GM18511 (cell line): ENCODE results near the gene GRID1.

Experiments used
- ATAC-seq: cut with Tn5 transposase; IDR thresholded peaks from one replicate; pipeline ENCODE4 v1.9.1; 2021; ENCODE audit warnings: mild to moderate bottlenecking, moderate library complexity; ENCODE audit not compliant: unreplicated experiment

GRID1 gene

DNA sequence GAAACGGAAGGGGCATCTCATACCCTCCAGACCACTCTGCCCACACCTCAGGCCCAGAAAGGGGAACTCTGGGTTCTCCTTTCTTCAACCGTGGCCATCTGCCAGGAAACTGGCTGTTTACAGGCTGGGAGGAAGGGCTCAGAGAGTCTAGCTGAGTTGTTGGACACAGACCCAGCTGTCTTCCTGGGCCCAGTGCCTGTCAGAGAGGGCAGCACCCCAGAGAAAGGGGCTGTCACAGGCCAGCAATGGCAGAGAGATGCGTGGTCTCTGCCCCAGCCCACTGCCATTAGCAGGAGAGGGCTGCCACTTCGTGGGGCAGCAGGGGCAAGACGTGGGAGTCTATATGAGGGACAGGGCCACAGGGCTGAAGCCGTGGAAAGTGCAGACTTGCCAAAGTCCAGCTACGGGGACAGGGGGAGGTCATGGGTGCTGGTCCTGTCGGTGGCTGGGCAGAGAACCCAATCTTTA, 11.0 kb downstream of the GRID1 start:
- peak; percentile 71 for ATAC-seq

DNA sequence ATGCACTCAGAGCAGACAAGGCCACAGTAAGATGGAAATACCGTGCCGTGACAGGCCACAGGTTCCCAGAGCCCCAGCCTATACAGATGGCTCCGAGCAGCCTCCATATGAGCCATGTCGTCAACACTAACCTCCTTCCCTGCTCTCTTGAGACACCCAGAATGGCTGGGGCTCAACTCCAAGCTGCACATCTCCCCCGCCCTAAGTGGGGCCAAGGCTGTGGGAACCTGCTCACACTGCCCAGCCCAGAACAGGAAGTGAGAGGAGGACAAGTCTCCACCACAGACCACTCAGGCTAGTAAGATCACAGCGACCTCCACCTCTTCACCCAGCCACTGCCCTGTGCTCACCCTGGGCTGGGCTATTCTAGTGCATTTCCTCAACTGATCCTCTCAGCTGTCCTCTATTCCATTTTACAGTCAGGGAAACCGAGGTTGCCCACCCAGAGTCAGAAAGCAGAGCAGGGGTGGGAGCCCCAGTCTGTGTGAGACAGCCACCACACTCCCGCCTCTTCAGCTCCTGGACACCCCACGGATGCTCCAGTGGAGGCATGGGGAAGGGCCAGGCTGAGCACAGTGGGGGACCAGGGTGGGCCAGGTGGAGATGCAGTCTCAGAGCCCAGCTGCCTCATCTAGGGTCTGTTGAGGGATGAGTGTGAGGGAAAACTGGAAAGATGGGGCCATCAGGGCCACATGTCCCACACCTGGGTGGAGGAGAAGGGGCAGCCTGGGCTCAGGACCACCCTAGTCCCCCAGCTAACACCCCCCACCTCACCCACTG, 11.6 kb downstream of the GRID1 start:
- ATAC-seq = peak; percentile 50

DNA sequence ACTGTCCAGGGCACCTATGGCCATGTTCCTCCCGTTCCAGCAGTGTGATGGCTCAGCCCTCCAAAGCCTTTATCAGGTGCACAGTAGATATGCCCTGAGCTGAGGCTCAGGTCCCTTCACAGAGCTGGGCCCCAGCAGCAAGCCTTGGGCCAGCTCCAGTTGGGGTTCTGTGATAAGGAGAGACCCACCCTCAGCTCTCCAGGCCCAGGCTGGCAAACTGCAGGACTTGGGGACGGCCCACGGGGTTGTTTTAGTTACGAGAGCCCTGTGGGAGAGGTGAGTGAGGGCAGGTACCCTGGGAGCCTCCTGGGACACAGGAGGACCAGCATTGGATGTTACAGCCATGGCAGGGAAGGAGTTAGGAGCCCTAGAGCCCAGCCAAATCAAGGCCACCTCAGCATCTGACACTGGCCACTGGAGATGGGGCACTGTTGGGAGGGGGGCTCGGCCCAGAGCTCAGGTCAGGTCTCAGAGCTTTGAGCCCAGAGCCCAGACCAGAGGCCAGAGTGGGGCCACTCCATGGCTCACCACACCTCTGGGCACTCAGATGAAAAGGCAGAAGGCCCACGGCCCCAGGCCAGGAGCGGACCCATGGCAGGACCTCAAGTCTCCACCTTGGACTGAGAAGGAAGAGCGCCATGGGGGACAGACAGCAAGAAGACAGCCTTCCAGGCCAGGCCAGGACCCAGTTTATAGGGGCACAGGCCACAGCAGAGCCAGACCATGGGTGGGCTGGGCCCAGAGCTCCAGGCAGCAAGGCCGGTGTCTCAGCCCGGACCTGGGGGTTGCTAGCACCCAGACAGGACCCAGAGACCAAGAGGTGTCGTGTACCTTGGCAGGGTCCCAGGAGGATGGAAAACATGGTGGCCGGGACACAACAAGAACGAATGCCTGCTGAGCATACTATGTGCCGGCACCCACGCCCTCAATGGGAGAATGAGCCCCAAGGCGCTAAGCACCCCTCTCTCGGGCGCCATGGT, 12.8 kb downstream of the GRID1 start:
- ATAC-seq = no peak

DNA sequence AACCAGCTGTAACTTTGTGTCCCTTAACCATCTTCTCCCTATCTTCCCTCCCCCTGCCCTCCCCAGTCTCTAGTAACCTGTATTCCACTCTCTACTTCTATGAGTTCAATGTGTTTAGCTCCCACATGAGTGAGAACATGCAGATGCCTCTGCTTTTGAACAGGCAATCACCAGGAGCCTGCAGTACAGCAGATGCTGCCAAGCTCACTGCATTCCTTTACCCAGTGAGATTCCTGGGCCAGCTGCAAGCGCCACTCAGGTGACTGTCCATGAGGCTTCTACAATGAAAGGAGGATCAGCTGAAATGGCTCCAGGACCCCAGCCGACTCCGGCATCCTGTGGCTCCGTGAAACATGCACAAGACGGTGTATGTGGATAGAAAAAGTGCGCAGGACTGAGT, 15.7 kb downstream of the GRID1 start:
- no peak for ATAC-seq

DNA sequence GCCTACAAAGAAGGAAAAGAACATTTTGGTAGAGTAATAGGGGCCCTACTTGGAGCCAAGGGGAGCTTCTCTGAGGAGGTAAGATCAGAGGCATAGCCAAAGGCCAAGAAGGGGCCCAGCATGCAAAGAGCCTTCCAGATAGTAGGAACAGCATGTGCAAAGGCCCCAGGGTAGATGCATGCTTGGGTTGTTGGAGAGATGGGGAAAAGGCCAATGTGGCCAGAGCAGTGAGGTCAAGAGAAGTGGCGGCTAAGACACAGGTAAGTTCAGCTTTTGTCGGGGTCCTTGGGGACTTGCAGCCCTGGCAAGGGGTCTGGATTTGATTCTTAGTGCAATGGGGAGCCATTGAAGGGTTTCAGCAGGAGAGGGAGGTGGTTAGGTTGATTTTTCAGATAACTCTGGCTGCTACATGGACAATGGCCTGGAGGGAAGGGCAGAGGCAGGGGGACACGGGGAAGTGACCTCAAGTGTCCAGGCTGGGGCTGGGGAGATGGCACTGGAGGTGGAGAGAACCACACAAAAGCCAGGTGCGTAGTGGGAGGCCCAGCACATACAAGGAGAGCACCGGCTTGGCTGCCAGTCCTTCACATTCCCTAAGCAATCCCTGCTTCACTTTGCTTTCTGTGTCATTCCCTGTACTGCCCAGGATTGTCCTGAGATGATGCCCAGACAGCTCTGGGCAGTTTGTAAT, 16.5 kb downstream of the GRID1 start:
- ATAC-seq = no peak

DNA sequence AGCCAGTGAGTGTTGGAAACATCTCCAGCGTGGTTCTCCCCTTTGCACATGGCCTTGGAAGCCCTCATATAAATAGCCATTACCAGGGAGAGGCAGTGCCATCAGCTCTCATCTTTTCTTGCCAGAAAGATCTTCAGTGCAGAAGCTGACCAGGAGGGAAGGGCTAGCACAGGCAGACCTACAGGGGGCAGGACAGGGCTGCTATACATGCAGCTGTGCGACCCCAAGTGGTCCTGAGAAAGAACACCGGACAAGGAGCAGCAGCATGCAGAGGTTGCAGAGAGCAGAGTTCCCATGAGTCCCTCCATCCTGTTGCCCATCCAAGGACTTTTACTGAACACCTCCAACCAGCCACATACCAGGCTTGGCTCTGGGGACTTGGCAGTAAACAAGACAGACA, 17.1 kb downstream of the GRID1 start:
- peak; percentile 52 for ATAC-seq

DNA sequence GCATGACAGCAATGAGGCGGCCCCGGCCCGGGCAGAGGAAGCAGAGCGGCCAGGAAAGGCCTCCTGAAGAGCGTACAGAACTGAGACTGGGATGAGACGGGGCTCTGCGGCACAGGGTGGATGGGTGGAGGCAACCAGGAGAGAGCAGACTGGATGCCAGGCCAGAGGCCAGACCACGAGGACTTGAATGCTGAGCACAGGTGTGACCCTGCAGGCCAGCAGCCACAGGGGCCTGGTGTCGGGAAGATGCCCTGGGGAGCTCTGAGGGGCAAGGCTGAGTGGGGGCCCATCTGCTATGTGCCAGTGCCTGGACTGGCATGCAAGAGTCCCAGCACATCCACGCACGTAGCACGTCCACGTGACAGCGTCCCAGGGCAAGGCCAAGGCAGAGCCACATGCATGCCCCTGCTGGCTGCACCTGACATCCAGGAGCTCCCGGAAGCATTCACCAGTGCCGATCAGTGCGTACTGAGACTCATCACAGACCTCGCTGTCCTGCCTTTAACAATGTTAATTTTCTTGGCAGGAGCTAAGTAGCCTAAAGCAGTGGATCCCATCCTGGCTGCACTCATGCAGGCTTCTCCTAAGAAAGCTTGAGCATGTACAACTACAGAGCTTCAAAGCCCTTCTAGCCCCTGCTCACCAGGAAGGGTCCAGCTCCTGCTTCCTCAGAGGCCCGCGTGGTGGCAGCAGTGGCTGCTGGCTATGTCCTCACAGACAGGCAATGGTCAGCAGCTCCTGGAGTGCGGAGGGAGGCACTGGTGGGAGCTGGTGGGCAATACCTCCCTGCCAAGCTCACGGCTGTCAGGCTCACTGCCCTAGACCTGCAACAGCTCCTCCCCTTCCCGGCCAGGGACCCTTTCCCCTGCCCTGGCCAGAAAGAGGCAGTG, 18.0 kb downstream of the GRID1 start:
- no peak for ATAC-seq

DNA sequence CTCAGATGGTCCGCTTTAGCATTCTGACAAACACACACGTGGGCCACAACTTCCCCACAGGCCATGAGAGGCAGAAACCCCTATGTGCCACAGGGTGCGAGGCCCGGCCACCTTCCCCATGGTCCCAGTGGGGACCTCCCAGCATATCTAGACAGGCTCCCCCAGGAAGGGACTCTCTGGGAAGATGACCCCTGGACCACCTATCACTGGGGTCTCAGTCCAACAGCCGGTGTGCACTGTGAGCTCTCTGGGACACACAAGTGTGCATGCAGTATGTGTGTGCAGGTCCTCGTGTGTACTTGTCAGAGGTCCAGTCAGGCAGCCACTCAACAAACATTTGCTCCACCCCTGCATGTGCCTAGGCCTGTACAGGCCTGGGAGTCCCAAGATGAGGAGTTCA, 18.7 kb downstream of the GRID1 start:
- no peak for ATAC-seq

DNA sequence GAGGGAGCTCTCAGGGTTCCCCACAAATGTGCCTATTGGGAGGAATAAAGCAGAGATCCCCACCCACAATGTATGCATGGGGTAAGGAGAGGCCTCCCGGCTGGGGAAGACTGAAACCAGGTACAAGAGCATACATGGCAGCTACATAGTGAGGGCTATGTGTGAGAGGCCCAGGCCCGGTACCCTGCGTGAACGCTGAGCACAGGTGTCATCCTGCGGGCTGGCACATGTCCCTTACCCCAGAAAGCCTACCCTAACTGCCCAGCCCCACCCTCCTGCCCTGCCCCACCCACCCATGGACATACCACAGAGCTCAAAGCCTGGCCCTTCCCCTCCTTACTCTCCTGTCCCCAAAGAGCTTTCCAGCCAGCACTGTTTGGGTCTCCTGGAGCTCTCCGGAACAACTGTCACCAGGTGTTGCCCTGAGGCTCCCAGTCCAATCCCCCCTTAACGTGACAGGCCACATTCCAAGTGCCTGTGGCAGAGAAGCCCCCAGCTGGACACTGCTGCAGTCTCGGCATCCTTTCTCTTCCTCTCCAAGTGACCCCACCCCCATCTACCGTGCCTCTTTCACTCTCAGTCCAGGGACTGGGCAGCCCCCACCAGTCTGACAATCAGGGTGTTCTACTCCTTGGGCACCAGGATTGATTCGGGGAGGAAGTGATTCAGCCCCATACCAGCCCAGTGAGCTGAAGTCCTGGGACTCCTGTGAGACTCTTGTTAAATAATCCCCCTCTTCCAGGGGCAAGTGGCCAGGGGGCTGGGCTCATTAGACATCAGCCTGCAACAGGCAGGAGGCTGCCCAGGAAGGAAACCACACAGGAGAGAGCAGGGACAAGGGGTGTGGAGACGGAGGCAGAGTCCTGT, 19.6 kb downstream of the GRID1 start:
- ATAC-seq = no peak

DNA sequence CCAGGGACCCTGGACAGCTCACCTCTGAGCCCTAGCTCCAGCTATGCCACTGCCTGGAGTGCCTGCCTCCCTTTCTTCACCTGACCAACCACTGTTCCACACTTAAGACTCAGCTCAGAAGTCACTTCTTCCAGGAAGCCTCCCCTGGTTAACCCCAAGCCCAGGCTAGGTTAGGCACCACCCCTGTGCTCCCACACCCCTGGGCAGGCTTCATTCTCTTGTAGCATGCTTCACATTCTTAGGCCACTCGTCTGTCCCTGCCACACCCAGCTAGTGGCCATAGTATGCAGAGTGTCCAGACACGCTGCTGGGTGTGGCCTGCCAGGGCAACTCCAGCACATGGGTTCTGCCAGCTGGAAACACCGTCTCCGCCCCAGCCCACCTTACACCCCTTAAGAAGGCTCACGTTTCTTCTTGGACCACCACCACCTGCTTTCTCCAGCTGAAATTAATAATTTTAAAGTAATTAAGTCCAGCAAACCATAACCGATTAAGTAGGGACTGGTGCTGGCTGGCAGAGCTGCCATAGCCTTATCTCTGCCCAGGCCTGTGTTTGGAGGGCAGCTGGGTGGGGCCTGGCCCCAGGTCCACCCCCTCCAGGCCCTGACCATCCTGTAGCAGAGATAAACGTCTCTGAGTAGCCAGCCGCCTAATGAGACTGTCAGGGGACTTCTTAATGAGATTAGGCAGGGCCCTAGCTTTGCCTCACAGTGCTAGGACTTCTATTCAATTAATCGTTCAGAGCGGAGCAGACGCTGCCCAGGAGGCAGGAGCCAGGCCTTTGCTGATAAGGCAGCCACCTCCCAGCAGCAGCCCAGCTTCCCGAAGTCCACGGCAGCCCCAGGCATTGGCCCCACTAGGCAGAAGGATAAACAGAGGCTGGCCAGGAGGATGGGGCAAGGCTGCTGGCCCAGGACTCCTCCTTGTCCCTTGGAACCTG, 20.5 kb downstream of the GRID1 start:
- no peak for ATAC-seq

DNA sequence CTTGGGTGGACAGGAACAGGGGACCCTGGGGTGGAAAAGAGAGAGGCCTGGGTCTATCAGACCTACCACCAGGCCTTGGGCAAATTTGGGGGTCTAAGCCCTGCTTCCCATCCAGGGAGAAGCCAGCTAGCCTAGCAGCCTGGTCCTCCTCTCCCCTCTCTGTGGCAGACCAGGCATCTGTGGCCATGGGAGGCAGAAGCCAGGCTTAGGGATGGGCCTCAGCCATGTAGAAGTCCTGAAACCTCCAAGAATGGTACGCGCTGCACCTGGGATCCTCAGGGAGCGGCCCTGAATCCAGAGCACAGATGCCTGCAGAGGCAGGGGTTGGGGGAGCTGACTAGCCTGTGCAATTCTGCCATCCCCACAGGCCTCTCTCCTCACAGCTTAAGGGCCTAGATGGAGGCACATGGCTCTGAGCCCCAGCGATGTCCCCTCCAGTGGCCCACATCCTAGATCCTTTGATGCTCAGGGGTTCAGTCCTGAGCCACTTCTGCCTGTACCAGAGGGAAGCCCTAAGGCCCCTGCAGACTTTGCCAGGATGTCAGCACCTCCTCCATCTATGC, 21.2 kb downstream of the GRID1 start:
- ATAC-seq = no peak

DNA sequence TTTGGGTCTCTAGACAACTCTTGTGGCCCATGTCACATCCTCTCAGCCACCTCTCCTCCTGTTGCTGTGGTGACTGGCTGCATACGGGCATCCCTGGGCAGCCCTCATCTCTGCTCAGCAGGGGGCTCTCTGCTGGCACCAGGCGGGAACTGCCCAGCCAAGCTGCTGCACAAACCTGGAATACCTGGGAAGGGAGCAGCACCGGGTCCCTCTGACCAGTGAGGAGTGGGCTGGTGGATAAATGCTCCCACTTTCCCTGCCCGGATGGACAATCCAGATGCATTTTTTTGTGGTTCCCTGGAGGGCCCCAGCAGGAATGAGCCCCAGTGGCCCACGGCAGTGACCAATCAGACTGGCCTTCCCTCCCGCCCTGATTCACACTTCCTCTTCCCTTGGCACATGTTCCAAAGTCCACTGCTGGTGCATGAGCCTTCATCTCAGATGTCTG, 21.9 kb downstream of the GRID1 start:
- ATAC-seq = no peak

DNA sequence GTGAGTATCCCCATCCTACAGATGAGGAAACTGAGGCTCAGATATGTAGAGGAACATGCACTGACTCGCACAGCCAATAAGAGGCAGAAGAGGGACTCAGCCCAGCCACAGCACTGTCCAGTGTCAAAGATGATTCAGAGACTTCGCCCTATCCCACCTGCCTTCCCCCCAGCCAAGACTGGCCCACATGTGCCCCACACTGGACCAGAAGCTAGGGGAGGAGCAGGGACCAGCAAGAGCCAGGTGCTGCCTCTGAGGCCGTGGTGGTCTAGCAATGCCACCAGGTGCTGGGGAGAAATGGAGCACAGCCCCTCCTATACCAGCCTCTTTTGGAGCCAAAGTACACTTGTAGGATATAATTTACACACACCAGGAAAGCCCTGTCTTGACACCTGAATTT, 22.3 kb downstream of the GRID1 start:
- ATAC-seq = no peak

DNA sequence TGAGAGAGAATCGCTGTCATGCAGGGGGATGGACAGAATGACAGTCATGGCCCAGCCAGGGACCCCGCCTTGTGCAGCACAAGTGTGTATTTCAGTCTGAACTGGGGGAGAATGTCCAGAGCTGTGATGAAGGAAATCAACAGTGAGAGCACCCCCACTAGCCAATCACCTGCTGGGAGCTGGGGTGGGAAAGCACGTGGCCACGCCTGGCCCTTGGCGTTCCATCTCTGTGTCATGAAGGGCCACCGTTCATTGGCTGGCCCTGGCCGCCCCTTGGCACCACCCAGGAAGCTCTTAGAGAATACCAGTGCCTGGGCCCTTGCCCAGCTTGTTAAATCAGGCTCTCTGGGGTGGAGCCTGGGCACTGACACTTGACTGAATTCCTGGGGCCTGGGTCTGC, 22.8 kb downstream of the GRID1 start:
- ATAC-seq = no peak

DNA sequence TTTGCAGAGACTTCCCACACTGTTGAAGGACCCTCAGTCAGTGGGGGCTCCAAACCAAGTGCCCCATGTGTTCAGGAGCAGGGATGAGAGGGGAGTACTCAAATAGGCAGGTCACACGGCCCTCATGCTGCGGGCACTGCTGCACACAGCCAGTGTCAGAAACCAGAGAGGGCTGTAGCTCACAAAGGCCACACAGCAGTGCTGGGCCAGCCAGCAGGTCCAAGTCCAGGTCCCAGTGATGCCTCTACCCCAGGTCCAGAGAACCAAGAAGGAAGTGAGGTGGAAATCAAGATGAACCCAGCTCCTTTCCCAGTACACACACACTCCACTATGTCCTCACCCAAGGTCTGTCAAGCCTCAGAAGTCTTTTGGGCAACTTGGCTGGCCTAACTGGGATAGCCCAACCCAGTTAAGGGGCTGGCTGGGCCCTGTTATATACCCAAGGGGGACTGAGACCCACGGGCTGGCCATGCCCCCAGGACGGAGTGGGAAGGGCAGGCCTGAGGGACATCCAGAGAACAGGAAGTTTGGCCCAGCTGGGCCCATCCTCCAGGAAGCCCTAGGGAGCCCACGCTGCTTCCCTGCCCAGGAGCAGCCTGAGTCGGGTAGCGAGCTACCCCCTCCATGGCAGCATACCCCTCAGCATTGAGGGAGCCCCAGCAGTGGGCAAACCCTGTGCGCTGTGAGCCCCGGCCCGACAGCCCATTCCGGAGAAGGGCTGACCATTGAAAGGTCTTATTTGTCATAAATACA, 24.3 kb downstream of the GRID1 start:
- no peak for ATAC-seq

DNA sequence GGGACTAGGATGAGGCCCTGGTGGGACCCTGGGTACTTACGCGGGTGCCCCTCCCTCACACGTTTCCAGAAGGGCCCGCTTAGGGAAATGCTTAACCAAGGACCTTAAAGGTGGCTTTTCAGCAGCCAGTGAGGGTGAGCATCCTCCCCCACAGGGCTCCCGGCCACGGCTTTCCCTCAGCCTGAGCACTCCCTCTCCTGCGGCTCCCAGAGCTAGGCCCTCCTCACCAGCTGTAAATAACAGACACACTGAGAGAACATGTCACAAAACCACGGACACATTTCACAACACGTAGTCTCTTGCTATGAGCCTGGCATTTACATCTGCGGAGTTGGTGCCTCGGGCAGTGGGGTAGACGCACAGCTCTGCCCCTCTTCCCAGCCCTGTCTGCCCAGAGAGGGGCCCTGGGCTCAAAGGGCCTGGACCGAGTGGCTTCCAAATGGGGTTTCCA, 25.2 kb downstream of the GRID1 start:
- ATAC-seq = no peak

DNA sequence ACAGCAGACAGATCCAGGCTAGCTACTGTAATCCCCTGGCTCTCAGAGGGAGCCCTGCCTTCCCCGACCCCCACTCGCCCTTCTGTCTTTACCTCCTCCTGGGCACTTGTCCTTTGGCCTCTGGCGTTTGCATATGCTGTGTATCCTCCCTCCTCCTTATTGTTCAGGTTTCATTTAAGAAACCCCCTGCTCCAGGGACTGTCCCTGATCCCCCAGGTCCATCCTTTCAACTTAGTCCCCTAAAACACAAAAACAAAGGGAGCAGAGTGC, 25.7 kb downstream of the GRID1 start:
- ATAC-seq = no peak
